Activated CD8-positive, alpha-beta memory T cell treated with anti-CD3 and anti-CD28 coated beads, Interleukin-2, amount 50 U/mL, for 48 hours (primary cell): ENCODE results near the gene LHFPL6.

ENCODE experiments used
- DNase-seq: peaks from one replicate; pipeline ENCODE4 v3.0.0-alpha.2; 2020

LHFPL6 gene

DNA sequence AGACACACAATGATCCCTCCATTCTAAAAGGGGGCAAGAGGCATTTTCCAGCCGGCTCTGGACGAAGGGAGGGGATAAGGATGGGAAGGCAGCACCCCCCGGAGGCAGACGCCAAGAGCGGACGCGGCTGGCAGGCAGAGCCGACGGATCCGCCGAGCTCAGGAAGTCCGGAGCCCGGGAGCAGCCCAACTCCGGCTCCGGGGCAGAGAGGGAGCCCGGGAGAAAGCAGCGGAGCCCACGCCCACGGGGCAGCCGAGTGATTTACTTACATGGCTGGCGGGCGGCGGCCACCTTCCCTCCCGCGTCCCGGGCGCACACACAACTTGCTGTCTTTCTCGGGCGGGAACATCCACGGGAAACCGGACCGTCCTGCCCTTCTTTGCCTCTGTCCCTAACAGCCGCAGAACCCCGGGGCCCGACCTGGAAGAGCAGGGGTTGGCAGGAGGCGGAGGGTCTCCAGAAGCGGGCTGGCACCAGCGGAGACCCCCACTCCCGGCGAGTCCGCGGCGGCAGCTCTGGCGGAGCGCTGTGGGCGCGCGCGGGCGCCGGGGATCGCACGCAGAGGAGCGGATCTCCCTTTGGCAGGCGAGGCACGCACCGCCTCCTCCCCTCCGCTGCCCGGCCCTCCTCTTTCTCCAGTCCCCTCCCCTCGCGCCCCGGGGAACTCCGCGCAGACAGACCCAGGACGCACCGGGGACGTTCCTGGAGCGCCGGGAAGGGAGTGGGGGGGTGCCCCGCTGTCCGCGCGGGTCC, at the start of gene LHFPL6:
LHFPL6 (minus strand) TSS at position 580 of the 753 bp plus-strand sequence.
- peak; percentile 84 for DNase-seq

DNA sequence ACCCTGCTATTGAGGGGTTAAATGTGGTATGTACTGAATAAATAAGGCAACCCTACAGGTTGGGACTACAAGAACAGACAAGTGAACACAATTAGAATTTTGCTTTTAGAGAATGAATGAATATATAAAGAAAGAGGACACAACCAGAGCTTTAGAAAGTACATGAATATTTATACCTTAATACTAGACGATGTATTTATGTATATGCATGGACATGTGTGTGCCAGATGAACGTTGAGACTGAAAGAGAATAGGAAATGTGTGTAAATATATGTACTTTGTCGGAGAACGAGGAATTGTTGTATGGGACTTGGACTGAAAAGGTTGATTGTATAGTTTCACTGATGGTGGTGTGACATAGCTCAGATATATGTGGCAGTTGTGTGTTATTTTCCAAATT, 43.1 kb upstream of the LHFPL6 start:
- no peak for DNase-seq

- DNase-seq = no peak
These were observed 38.7 kb upstream of the LHFPL6 start for GRCh38 chr13:39641645-39642044.

DNA sequence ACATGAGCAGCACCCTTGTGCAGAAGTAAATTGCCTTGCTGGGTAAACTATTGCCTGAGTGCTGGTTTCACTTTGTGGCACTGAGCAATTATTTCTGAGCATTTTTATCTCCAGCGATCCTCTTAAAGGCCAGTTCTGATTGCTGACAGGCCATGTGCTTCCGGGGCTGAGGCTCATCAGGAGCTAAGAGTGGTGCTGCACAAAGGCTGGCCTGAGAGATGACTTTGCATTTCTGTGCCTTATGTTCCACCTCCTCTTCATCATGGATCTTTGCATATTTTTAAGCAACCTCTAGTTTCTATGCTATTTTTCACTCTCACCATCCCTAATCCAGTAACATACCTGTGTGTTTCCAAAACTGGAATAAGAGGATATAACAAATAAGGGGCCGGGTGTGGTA, 34.9 kb upstream of the LHFPL6 start:
- DNase-seq = no peak

- DNase-seq = no peak
These were observed 32.6 kb upstream of the LHFPL6 start for GRCh38 chr13:39635564-39635963.

GRCh38 chr13:39632994-39633393, 30.0 kb upstream of the LHFPL6 start:
- no peak for DNase-seq

- no peak for DNase-seq
These were observed 28.3 kb upstream of the LHFPL6 start for GRCh38 chr13:39631307-39631706.

GRCh38 chr13:39623466-39623865, 20.5 kb upstream of the LHFPL6 start:
- no peak for DNase-seq

DNA sequence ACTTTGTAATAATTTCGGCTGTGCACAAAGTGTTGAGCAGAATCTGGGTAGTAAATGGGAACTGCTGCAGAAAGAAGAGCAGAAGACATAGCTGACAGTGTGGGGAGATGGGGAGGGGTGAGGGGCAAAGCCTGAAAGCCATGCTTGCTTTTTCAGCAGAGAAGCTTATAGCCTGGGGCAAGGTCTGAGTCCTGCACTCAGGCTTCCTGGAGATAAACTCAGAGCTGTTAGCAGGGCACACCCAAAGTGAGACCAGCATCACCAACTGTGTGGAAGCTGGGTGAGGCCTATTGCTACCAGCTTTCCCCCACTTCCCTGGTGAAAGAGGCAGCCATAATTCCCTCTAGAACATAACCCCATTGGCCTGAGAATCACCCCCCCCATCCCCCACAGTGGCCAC, 15.6 kb upstream of the LHFPL6 start:
- no peak for DNase-seq

- DNase-seq = no peak
These were observed 13.2 kb upstream of the LHFPL6 start for GRCh38 chr13:39616087-39616694.

DNA sequence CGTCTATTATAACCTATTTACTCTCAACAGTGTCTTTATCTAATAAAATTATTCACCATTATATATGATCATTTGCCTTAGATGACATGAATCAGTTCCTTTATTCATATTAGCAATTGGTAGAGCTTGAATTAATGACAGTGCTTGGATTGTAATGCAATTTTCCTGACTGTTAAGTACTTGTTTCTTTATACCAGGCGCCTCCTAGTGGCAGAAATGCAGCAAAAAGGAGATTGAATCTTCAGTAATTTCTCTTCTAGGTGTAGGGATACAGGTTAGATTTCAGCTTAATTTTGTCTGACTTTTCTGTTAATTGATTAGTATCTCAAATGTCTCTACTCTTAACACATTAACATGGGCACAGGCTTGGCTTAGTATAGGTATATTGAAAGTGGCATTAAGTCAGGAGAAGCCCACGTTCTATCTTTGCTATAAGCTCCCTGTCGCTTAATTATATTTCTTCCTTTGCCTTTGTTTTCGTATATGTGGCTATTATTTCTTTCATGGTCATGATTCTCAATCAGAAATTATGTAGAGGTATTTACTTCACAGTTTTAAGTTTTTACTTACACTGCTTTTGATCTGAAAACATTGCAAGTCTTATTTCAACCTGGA, 9.1 kb upstream of the LHFPL6 start:
- DNase-seq = peak; percentile 73

GRCh38 chr13:39607876-39608275, 4.9 kb upstream of the LHFPL6 start:
- DNase-seq = no peak

GRCh38 chr13:39605677-39606320, 2.8 kb upstream of the LHFPL6 start:
- DNase-seq = no peak

DNA sequence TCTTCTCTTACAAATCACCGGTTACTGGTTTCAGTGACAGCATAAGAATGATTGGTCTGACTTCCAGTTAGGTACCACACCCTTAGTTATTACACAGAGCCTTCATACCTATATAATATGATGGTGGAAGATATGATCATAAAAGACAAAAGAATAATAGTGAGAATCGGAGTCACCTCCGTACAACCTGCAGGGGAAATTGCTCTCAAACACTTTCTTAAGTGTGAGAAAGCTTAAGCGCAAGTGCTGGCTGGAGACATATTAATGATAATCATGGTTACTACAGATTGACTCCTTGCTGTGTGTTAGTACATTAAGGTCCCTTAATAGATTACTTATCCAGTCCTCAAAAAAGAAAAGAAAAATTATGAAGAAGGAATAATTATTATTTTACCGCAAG, 1.8 kb upstream of the LHFPL6 start:
- DNase-seq = no peak

DNA sequence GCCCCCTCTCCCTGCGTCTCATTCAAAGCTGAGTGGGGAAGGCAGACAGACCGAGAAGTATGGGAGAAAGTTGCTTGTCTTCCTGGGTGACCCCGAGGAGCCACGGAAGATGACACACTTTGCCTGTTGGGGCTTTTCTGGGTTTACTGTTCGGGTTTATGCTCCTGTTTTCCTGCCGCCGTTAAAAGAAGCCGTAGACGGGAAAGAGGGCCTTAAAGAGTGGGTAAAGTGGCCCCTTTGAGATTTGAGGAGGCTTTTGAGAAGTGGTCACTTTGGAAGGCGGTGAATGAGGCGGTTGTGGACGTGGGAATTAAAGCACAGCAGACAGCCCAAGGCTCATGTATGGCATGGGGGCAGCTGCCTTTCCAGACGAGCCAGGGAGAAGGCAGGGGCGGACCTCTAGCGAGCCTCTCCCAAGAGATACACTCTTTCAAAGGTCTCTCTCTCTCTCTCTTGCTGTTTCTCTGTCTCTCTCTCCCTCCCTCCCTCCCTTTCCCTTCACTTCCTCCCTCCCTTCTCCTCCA, 493 bp upstream of the LHFPL6 start:
- peak; percentile 53 for DNase-seq

- DNase-seq = no peak
These were observed 748 bp downstream of the LHFPL6 start for GRCh38 chr13:39602277-39602613.

- DNase-seq = no peak
These were observed 1.4 kb downstream of the LHFPL6 start for GRCh38 chr13:39601636-39602035.

- no peak for DNase-seq
These were observed 2.2 kb downstream of the LHFPL6 start for GRCh38 chr13:39600766-39601165.

- DNase-seq = no peak
These were observed 3.2 kb downstream of the LHFPL6 start for GRCh38 chr13:39599842-39600241.

DNA sequence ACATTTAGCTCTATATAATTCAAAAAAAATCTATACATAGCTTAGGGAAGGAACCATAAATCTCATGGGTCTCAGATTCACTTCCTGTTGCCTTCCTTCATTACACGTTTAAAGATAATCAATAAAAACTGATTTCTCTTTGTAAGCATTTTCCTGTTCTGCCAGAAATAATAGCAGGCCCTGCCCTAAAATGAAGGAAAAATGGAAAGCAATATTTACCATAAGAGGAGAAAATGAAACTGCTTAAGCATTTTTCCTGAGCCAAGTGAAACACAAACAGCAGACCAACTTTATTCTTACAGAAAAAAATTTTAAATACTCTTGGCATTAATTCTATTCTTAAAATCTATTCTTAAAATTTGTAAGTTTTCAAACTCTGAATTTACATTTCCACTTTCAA, 4.0 kb downstream of the LHFPL6 start:
- DNase-seq = no peak

GRCh38 chr13:39597838-39598237, 5.2 kb downstream of the LHFPL6 start:
- no peak for DNase-seq

DNA sequence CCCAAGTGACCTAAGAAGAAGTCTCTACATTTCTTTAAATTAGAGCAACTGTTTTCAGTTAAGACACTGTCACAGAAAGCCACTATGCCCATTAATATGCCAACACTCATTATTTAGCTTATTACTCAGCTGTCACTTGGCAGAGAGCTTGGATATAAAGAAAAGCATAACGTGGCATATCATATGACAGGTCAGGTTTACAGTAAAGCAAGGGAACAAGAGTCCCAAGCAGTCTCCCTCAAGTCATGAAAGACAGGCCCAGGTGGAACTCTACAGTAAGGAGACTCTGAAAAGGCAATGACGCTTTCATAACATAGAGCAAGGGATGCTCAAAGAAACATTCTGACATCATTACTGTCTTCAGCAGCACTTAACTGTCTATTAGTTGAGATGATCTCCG, 6.3 kb downstream of the LHFPL6 start:
- DNase-seq = no peak

GRCh38 chr13:39596176-39596575, 6.8 kb downstream of the LHFPL6 start:
- DNase-seq = no peak
